Measurements from ENCODE around the gene MGMT. TPM values are rescaled to one million over a fixed set of nuclear protein-coding genes. Genes with fewer than 3 reads are reported as not detected.

The MGMT gene
- polyA plus RNA-seq, 1 donor from 2014 or later = 0.94 TPM

GRCh38 chr10:129743738-129744133, 276.7 kb downstream of the MGMT start (continued):
- TF ChIP-seq REST (IDR thresholded peaks at IDR 0.05; ENCODE audit: borderline replicate concordance) = no peak

GRCh38 chr10:129744134-129745111, 277.4 kb downstream of the MGMT start:
- Histone ChIP-seq H3K27ac (ENCODE audit: low read length) (no peak overlapping the region), H3K27me3 (ENCODE audit: insufficient read depth, low read depth, low read length) (no peaks in the 10 kb centered on the region), H3K9me2 (ENCODE audit: insufficient read depth, low read length) (no peaks in the 10 kb centered on the region), H4K20me1 (ENCODE audit: insufficient read depth) (no peaks in the 10 kb centered on the region), H2AFZ (ENCODE audit: low read depth, low read length) (no peak overlapping the region), H3K9me3 (ENCODE audit: low read length) (peaks cover 4% of the 10 kb centered on the region), H3K4me3 (ENCODE audit: low read length) (no peak overlapping the region), H3K36me3 (ENCODE audit: insufficient read depth, low read length) (no peaks in the 10 kb centered on the region), H3K79me2 (replicated peaks; ENCODE audit: insufficient read depth, low read length) (no peaks in the 10 kb centered on the region), H3K4me2 (ENCODE audit: low read length) (no peak overlapping the region), H3F3A (ENCODE audit: insufficient read depth, low read length, poor library complexity, severe bottlenecking) (no peaks in the 10 kb centered on the region), H3K9ac (ENCODE audit: low read length) (no peak overlapping the region)
- TF ChIP-seq SMC3 (conservative IDR thresholded peaks at IDR 0.05; ENCODE audit: poor library complexity) (no peak), CTCF (IDR thresholded peaks at IDR 0.05; ENCODE audit: poor library complexity, severe bottlenecking) (no peak), EP300 (conservative IDR thresholded peaks at IDR 0.05; ENCODE audit: poor library complexity, severe bottlenecking) (no peak), POLR2AphosphoS5 (IDR thresholded peaks at IDR 0.05) (no peak), MXI1 (conservative IDR thresholded peaks at IDR 0.05; ENCODE audit: poor library complexity, severe bottlenecking) (no peak), RAD21 (conservative IDR thresholded peaks at IDR 0.05) (no peak), EZH2 (IDR thresholded peaks at IDR 0.05; ENCODE audit: borderline replicate concordance, insufficient read depth, low read length, poor library complexity, severe bottlenecking) (no peak), TAF1 (IDR thresholded peaks at IDR 0.05; ENCODE audit: low read depth) (no peak), REST (IDR thresholded peaks at IDR 0.05; ENCODE audit: borderline replicate concordance) (no peak)

All from neural cell (in vitro differentiated cells).